Mesendoderm (in vitro differentiated cells): ENCODE data around the gene DRG2. TPM values are rescaled to one million over a fixed set of nuclear protein-coding genes. Genes with fewer than 3 reads are reported as not detected.

Experiments
- DNase-seq: peaks from one replicate; pipeline ENCODE4 v3.0.0; 2013
- H2AK5ac ChIP-seq: 2 replicates; pipeline ENCODE4 v1.6.1; 2013; ENCODE audit warnings: low read length, inconsistent platforms
- H2BK120ac ChIP-seq: 2 replicates; pipeline ENCODE4 v1.6.1; 2013; ENCODE audit warnings: low read depth, mild to moderate bottlenecking, low read length, moderate library complexity, mixed read lengths
- H2BK15ac ChIP-seq: replicated peaks from 2 replicates; pipeline ENCODE4 v1.6.1; 2013; ENCODE audit warnings: low read depth, mild to moderate bottlenecking, moderate library complexity
- H2BK5ac ChIP-seq: 2 replicates; pipeline ENCODE4 v1.6.1; 2013; ENCODE audit warnings: low read length, inconsistent platforms
- H3K18ac ChIP-seq: 2 replicates; pipeline ENCODE4 v1.6.1; 2013; ENCODE audit warnings: mild to moderate bottlenecking, low read length, mixed read lengths
- H3K23ac ChIP-seq: one replicate; pipeline ENCODE4 v1.6.1; 2013; ENCODE audit warnings: low read length
- H3K27ac ChIP-seq: 2 replicates; pipeline ENCODE4 v1.5.1; 2013; ENCODE audit warnings: low read depth, mild to moderate bottlenecking, inconsistent platforms, low read length, moderate library complexity
- H3K27me3 ChIP-seq: 2 replicates; pipeline ENCODE4 v1.6.1; 2013; ENCODE audit warnings: low read length, control low read depth, mild to moderate bottlenecking, inconsistent platforms; ENCODE audit not compliant: insufficient read depth, poor library complexity
- H3K36me3 ChIP-seq: 2 replicates; pipeline ENCODE4 v1.6.1; 2013; ENCODE audit warnings: low read length, inconsistent platforms; ENCODE audit not compliant: control insufficient read depth, insufficient read depth
- H3K4ac ChIP-seq: one replicate; pipeline ENCODE4 v1.6.1; 2013; ENCODE audit warnings: low read depth, mild to moderate bottlenecking, low read length, moderate library complexity
- H3K4me1 ChIP-seq: 2 replicates; pipeline ENCODE4 v1.6.1; 2013; ENCODE audit warnings: low read depth, low read length, inconsistent platforms; ENCODE audit not compliant: control insufficient read depth
- H3K4me2 ChIP-seq: 2 replicates; pipeline ENCODE4 v1.6.1; 2013; ENCODE audit warnings: low read length
- H3K4me3 ChIP-seq: 2 replicates; pipeline ENCODE4 v1.5.1; 2013; ENCODE audit warnings: mild to moderate bottlenecking, low read length
- H3K56ac ChIP-seq: one replicate; pipeline ENCODE4 v1.6.1; 2013; ENCODE audit warnings: low read length
- H3K79me1 ChIP-seq: 2 replicates; pipeline ENCODE4 v1.6.1; 2013; ENCODE audit warnings: low read length, inconsistent platforms
- H3K79me2 ChIP-seq: 2 replicates; pipeline ENCODE4 v1.6.1; 2013; ENCODE audit warnings: mild to moderate bottlenecking, low read length; ENCODE audit not compliant: control insufficient read depth, insufficient read depth
- H3K9ac ChIP-seq: 2 replicates; pipeline ENCODE4 v1.6.1; 2013; ENCODE audit warnings: low read length, inconsistent platforms
- H4K5ac ChIP-seq: one replicate; pipeline ENCODE4 v1.6.1; 2013; ENCODE audit warnings: low read length
- H4K8ac ChIP-seq: one replicate; pipeline ENCODE4 v1.6.1; 2013; ENCODE audit warnings: low read depth, mild to moderate bottlenecking, control low read depth, low read length, moderate library complexity
- WGBS: extraction: QIAGEN DNeasy Blood & Tissue Kit; methylation state at CpG from one replicate; pipeline ENCODE4 v1.1.7; 2013; ENCODE audit warnings: low lambda C conversion rate, missing lambda C conversion rate; ENCODE audit not compliant: insufficient coverage; ENCODE audit errors: extremely low coverage; 5-methylcytosine and 5-hydroxymethylcytosine counted together
- polyA plus RNA-seq, 2 experiments: library from polyadenylated mRNA; stranded (reverse); fragments of 200-250 nt; gene quantifications; one replicate each; pipeline ENCODE4 v1.2.3, GENCODE V29; 2013

The DRG2 gene
- 29.1 TPM for polyA plus RNA-seq (2013, experiment 1 of 2)
- polyA plus RNA-seq (2013, experiment 2 of 2), result 29.1 TPM

- H4K5ac ChIP-seq, result peak within 1 kb of the TSS; percentile 77
- H2BK5ac ChIP-seq, result no peak within 1 kb of the TSS
- peak within 1 kb of the TSS; percentile 45 for H3K23ac ChIP-seq
- peak within 1 kb of the TSS; percentile 91 for H3K4ac ChIP-seq
- no peaks in the 10 kb centered on the region for H3K27me3 ChIP-seq
- H4K8ac ChIP-seq, result peak within 1 kb of the TSS; percentile 94
- H3K18ac ChIP-seq, result peak within 1 kb of the TSS; percentile 9
- H2BK15ac ChIP-seq, result no peak within 1 kb of the TSS
- no CpG with 5 or more reads among the region's 52 CpGs for WGBS
- peak within 1 kb of the TSS; percentile 83 for H3K4me3 ChIP-seq
- peaks cover 2% of the 10 kb centered on the region for H3K4me1 ChIP-seq
- no peak within 1 kb of the TSS for H3K27ac ChIP-seq
- H3K4me2 ChIP-seq, result peak within 1 kb of the TSS; percentile 88
- no peaks in the 10 kb centered on the region for H3K36me3 ChIP-seq
- peak; percentile 94 for DNase-seq
- peaks cover 10% of the 10 kb centered on the region for H3K79me1 ChIP-seq
- peaks cover 10% of the 10 kb centered on the region for H3K79me2 ChIP-seq
- peak within 1 kb of the TSS; percentile 78 for H3K9ac ChIP-seq
- no peak within 1 kb of the TSS for H2BK120ac ChIP-seq
- peak within 1 kb of the TSS; percentile 62 for H2AK5ac ChIP-seq
- H3K56ac ChIP-seq, result peak within 1 kb of the TSS; percentile 91
Observed at GRCh38 chr17:18087610-18088491, at the start of gene DRG2. Gene DRG2 (plus strand): TSS chr17:18087948. CDS start chr17:18088024, 76 bp downstream.

GRCh38 chr17:18038149-18038850 is 49.4 kb upstream of the DRG2 start:
- Histone ChIP-seq H3K79me1 (peaks cover 14% of the 10 kb centered on the region), H2BK15ac (no peak overlapping the region), H3K79me2 (peaks cover 2% of the 10 kb centered on the region), H3K56ac (peak overlapping the region; percentile 83), H2AK5ac (no peak overlapping the region), H3K4ac (no peak overlapping the region), H3K27ac (no peak overlapping the region), H3K36me3 (no peaks in the 10 kb centered on the region), H3K27me3 (no peaks in the 10 kb centered on the region), H3K4me3 (peak overlapping the region; percentile 54), H4K5ac (no peak overlapping the region), H4K8ac (no peak overlapping the region), H3K18ac (peak overlapping the region; percentile 39), H3K23ac (no peak overlapping the region), H3K9ac (peak overlapping the region; percentile 73), H3K4me2 (peak overlapping the region; percentile 91), H2BK5ac (no peak overlapping the region), H2BK120ac (no peak overlapping the region), H3K4me1 (peaks cover 7% of the 10 kb centered on the region)
- WGBS, result no CpG with 5 or more reads among the region's 13 CpGs
- DNase-seq, result peak; percentile 24

- Histone ChIP-seq H2BK15ac (no peak within 1 kb of the TSS), H2BK5ac (no peak within 1 kb of the TSS), H3K4ac (peak within 1 kb of the TSS; percentile 24), H3K27me3 (no peaks in the 10 kb centered on the region), H3K9ac (peak within 1 kb of the TSS; percentile 77), H3K27ac (no peak within 1 kb of the TSS), H3K79me1 (peaks cover 14% of the 10 kb centered on the region), H3K4me3 (peak within 1 kb of the TSS; percentile 68), H2AK5ac (no peak within 1 kb of the TSS), H3K23ac (peak within 1 kb of the TSS; percentile 81), H2BK120ac (peak within 1 kb of the TSS; percentile 8), H3K36me3 (no peaks in the 10 kb centered on the region), H3K79me2 (peaks cover 2% of the 10 kb centered on the region), H3K4me2 (peak within 1 kb of the TSS; percentile 91), H4K8ac (no peak within 1 kb of the TSS), H3K56ac (peak within 1 kb of the TSS; percentile 88), H4K5ac (no peak within 1 kb of the TSS), H3K18ac (peak within 1 kb of the TSS; percentile 39), H3K4me1 (peaks cover 7% of the 10 kb centered on the region)
- peak; percentile 100 for DNase-seq
- no CpG with 5 or more reads among the region's 67 CpGs for WGBS
Observed at GRCh38 chr17:18038861-18039534, 48.8 kb upstream of the DRG2 start, which contains the start of the genes ATPAF2 and GID4. Gene ATPAF2 (minus strand): TSS chr17:18039168. CDS start chr17:18039013, 155 bp downstream. Gene GID4 (plus strand): TSS chr17:18039408. CDS start chr17:18039465, 57 bp downstream.

GRCh38 chr17:18039535-18040260 is 48.0 kb upstream of the DRG2 start:
- peaks cover 16% of the 10 kb centered on the region for H3K79me1 ChIP-seq
- no peak overlapping the region for H4K5ac ChIP-seq
- no peak overlapping the region for H4K8ac ChIP-seq
- H3K4me2 ChIP-seq, result peak overlapping the region; percentile 84
- no peaks in the 10 kb centered on the region for H3K27me3 ChIP-seq
- peaks cover 2% of the 10 kb centered on the region for H3K79me2 ChIP-seq
- WGBS, result no CpG with 5 or more reads among the region's 81 CpGs
- H2BK5ac ChIP-seq, result no peak overlapping the region
- no peak overlapping the region for H3K27ac ChIP-seq
- H3K56ac ChIP-seq, result peak overlapping the region; percentile 88
- peak overlapping the region; percentile 68 for H3K4me3 ChIP-seq
- no peak overlapping the region for H2BK15ac ChIP-seq
- peak overlapping the region; percentile 8 for H2BK120ac ChIP-seq
- H3K4ac ChIP-seq, result peak overlapping the region; percentile 24
- no peak overlapping the region for H2AK5ac ChIP-seq
- peak overlapping the region; percentile 77 for H3K9ac ChIP-seq
- peak; percentile 66 for DNase-seq
- peaks cover 7% of the 10 kb centered on the region for H3K4me1 ChIP-seq
- H3K23ac ChIP-seq, result peak overlapping the region; percentile 81
- H3K18ac ChIP-seq, result peak overlapping the region; percentile 39
- H3K36me3 ChIP-seq, result no peaks in the 10 kb centered on the region
